ENCODE measurements around the gene CHRDL1. TPM values are rescaled to one million over a fixed set of nuclear protein-coding genes. Genes with fewer than 3 reads are reported as not detected.
"Not testable (repeated sequence)": the region's sequence is repeated elsewhere in the genome, so short reads cannot be mapped to it uniquely, and the experiment has no call there.

Gene CHRDL1
- total RNA-seq: under 0.01 TPM in 1 of 2 replicates, not detected in the other

- DNase-seq (ENCODE audit: low read depth in 2 of 2): no peak
These were observed at the start of gene CHRDL1 for GRCh38 chrX:110795645-110796406. CHRDL1 (minus strand) TSS chrX:110795817; CDS start chrX:110792181, 3,636 bp downstream.

GRCh38 chrX:110836982-110837381, 41.4 kb upstream of the CHRDL1 start:
- no peak for DNase-seq (ENCODE audit: low read depth in 2 of 2)

- no peak for DNase-seq (ENCODE audit: low read depth in 2 of 2)
These were observed 40.8 kb upstream of the CHRDL1 start for GRCh38 chrX:110836451-110836850.

- DNase-seq (ENCODE audit: low read depth in 2 of 2): no peak
These were observed 40.4 kb upstream of the CHRDL1 start for GRCh38 chrX:110836001-110836400.

- DNase-seq (ENCODE audit: low read depth in 2 of 2): no peak
These were observed 30.4 kb upstream of the CHRDL1 start for GRCh38 chrX:110825972-110826371.

GRCh38 chrX:110816543-110816942, 20.9 kb upstream of the CHRDL1 start:
- not testable (repeated sequence) for DNase-seq (ENCODE audit: low read depth in 2 of 2)

- no peak for DNase-seq (ENCODE audit: low read depth in 2 of 2)
These were observed 10.5 kb upstream of the CHRDL1 start for GRCh38 chrX:110806145-110806544.

- DNase-seq (ENCODE audit: low read depth in 2 of 2): no peak
These were observed 9.7 kb upstream of the CHRDL1 start for GRCh38 chrX:110805303-110805702.

GRCh38 chrX:110804446-110804845, 8.8 kb upstream of the CHRDL1 start:
- no peak for DNase-seq (ENCODE audit: low read depth in 2 of 2)

- DNase-seq (ENCODE audit: low read depth in 2 of 2): no peak
These were observed 7.9 kb upstream of the CHRDL1 start for GRCh38 chrX:110803506-110803905.

- DNase-seq (ENCODE audit: low read depth in 2 of 2): no peak
These were observed 735 bp upstream of the CHRDL1 start for GRCh38 chrX:110796407-110796697.

GRCh38 chrX:110794601-110795000, 1.0 kb downstream of the CHRDL1 start:
- no peak for DNase-seq (ENCODE audit: low read depth in 2 of 2)

- no peak for DNase-seq (ENCODE audit: low read depth in 2 of 2)
These were observed 4.5 kb downstream of the CHRDL1 start for GRCh38 chrX:110791071-110791470.

GRCh38 chrX:110786486-110786885, 9.1 kb downstream of the CHRDL1 start:
- DNase-seq (ENCODE audit: low read depth in 2 of 2): no peak

- no peak for DNase-seq (ENCODE audit: low read depth in 2 of 2)
These were observed 35.8 kb downstream of the CHRDL1 start for GRCh38 chrX:110759785-110760184.

GRCh38 chrX:110758781-110759422, 36.7 kb downstream of the CHRDL1 start:
- DNase-seq (ENCODE audit: low read depth in 2 of 2): no peak

- no peak for DNase-seq (ENCODE audit: low read depth in 2 of 2)
These were observed 40.0 kb downstream of the CHRDL1 start for GRCh38 chrX:110755611-110756010.

GRCh38 chrX:110755061-110755460, 40.6 kb downstream of the CHRDL1 start:
- DNase-seq (ENCODE audit: low read depth in 2 of 2): no peak

GRCh38 chrX:110750526-110751189, 45.0 kb downstream of the CHRDL1 start:
- DNase-seq (ENCODE audit: low read depth in 2 of 2): no peak

- no peak for DNase-seq (ENCODE audit: low read depth in 2 of 2)
These were observed 47.3 kb downstream of the CHRDL1 start for GRCh38 chrX:110748256-110748806.

- no peak for DNase-seq (ENCODE audit: low read depth in 2 of 2)
These were observed 49.6 kb downstream of the CHRDL1 start for GRCh38 chrX:110746014-110746413.

- no peak for DNase-seq (ENCODE audit: low read depth in 2 of 2)
These were observed 50.3 kb downstream of the CHRDL1 start for GRCh38 chrX:110745288-110745687.
